ENCODE results near the gene LIMCH1. TPM values are rescaled to one million over a fixed set of nuclear protein-coding genes. Genes with fewer than 3 reads are reported as not detected.
A peak's percentile ranks its signal among the peaks of the same experiment; 100 is the strongest.

Gene LIMCH1
- total RNA-seq, 1 donor from 2014 or later = 9.8 TPM

DNA sequence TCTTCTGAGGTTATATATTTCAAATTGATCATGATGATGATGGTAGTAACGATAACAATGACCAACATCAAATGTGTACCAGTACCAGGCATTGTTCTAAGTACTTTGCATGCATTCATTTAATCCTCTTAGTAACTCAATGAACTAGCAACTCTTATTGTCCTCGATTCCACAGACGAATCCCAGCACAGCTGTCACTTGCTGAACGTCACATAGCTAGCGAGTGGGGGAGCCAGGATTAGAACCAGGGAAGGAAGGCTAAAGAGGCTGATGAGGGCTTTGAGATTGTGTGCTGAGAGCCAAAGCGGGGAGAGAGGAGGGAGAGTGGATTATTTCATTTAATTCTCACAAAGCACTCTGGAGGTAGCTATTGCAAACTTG, 106.9 kb downstream of the LIMCH1 start:
- Mint-ChIP-seq H3K27ac (no peak overlapping the region), H3K4me1 (peaks cover 14% of the 10 kb centered on the region), H3K36me3 (no peaks in the 10 kb centered on the region), H3K27me3 (ENCODE audit: insufficient read depth, low read depth) (no peaks in the 10 kb centered on the region), H3K9me3 (no peaks in the 10 kb centered on the region), H3K4me3 (no peak overlapping the region)
- Histone ChIP-seq H3K27me3 (peaks cover 5% of the 10 kb centered on the region), H3K9me3 (ENCODE audit: low read depth) (no peaks in the 10 kb centered on the region), H3K9ac (no peak overlapping the region), H3K79me2 (ENCODE audit: low read depth) (no peaks in the 10 kb centered on the region), H3K4me1 (peaks cover 20% of the 10 kb centered on the region), H3K4me3 (peak overlapping the region; percentile 27), H4K20me1 (ENCODE audit: low read depth) (no peaks in the 10 kb centered on the region), H2AFZ (replicated peaks) (no peak overlapping the region), H3F3A (ENCODE audit: low read depth) (peaks cover 10% of the 10 kb centered on the region), H3K27ac (no peak overlapping the region), H3K36me3 (no peaks in the 10 kb centered on the region), H3K4me2 (peak overlapping the region; percentile 74)
- DNase-seq (ENCODE audit: low spot score) = peak; percentile 70
- TF ChIP-seq, protein P1, sequence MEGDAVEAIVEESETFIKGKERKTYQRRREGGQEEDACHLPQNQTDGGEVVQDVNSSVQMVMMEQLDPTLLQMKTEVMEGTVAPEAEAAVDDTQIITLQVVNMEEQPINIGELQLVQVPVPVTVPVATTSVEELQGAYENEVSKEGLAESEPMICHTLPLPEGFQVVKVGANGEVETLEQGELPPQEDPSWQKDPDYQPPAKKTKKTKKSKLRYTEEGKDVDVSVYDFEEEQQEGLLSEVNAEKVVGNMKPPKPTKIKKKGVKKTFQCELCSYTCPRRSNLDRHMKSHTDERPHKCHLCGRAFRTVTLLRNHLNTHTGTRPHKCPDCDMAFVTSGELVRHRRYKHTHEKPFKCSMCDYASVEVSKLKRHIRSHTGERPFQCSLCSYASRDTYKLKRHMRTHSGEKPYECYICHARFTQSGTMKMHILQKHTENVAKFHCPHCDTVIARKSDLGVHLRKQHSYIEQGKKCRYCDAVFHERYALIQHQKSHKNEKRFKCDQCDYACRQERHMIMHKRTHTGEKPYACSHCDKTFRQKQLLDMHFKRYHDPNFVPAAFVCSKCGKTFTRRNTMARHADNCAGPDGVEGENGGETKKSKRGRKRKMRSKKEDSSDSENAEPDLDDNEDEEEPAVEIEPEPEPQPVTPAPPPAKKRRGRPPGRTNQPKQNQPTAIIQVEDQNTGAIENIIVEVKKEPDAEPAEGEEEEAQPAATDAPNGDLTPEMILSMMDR (IDR thresholded peaks at IDR 0.05) = no peak
- TF ChIP-seq EZH2 (IDR thresholded peaks at IDR 0.05) = no peak
- no peak for TF ChIP-seq EZH2phosphoT487 (IDR thresholded peaks at IDR 0.05)

DNA sequence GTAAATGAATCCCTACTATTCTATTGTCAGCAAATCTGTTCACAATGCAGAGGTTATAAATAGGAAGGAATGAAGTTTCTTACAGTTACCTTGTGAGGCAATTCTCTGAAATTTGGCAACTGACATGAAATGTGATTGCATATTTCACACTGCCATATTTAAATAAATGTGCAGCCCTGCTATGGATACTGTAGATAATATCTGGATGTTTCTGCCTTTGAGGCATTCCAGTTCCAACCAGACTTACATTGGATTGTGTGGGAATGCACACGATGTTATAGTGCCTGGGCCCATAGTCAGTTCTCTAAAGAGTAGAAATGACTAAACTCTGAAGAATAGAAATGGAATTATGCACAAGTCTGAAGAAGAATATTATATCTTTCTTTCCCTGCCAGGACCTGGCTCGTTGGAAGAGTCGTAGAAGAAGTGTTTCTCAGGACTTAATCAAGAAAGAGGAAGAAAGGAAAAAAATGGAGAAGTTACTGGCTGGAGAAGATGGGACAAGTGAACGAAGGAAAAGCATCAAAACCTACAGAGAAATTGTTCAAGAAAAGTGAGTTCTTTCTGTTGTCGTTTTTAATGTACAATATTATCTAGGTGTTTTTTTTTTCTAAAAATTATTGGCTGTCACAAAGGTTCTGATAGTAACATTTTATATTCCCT, 107.9 kb downstream of the LIMCH1 start:
- H4K20me1 ChIP-seq (ENCODE audit: low read depth) = no peaks in the 10 kb centered on the region
- H3K9me3 Mint-ChIP-seq = no peaks in the 10 kb centered on the region
- peaks cover 10% of the 10 kb centered on the region for H3F3A ChIP-seq (ENCODE audit: low read depth)
- H3K4me3 ChIP-seq = no peak overlapping the region
- H3K27ac ChIP-seq = no peak overlapping the region
- no peak overlapping the region for H3K27ac Mint-ChIP-seq
- H3K9me3 ChIP-seq (ENCODE audit: low read depth) = no peaks in the 10 kb centered on the region
- H3K4me2 ChIP-seq = no peak overlapping the region
- H3K36me3 Mint-ChIP-seq = peaks cover 2% of the 10 kb centered on the region
- TF ChIP-seq EZH2 (IDR thresholded peaks at IDR 0.05) = no peak
- TF ChIP-seq, protein P1 (IDR thresholded peaks at IDR 0.05) = no peak
- no peak for TF ChIP-seq EZH2phosphoT487 (IDR thresholded peaks at IDR 0.05)
- peaks cover 13% of the 10 kb centered on the region for H3K4me1 Mint-ChIP-seq
- H3K79me2 ChIP-seq (ENCODE audit: low read depth) = no peaks in the 10 kb centered on the region
- no peak overlapping the region for H3K9ac ChIP-seq
- no peak for DNase-seq (ENCODE audit: low spot score)
- no peak overlapping the region for H2AFZ ChIP-seq (replicated peaks)
- H3K4me1 ChIP-seq = peaks cover 20% of the 10 kb centered on the region
- no peaks in the 10 kb centered on the region for H3K36me3 ChIP-seq
- no peaks in the 10 kb centered on the region for H3K27me3 Mint-ChIP-seq (ENCODE audit: insufficient read depth, low read depth)
- peaks cover 5% of the 10 kb centered on the region for H3K27me3 ChIP-seq
- H3K4me3 Mint-ChIP-seq = no peak overlapping the region

- Histone ChIP-seq H3K4me1 (peaks cover 20% of the 10 kb centered on the region), H3K9ac (no peak overlapping the region), H3F3A (ENCODE audit: low read depth) (peaks cover 10% of the 10 kb centered on the region), H3K9me3 (ENCODE audit: low read depth) (no peaks in the 10 kb centered on the region), H3K27me3 (peaks cover 5% of the 10 kb centered on the region), H3K27ac (no peak overlapping the region), H2AFZ (replicated peaks) (no peak overlapping the region), H3K4me2 (no peak overlapping the region), H3K36me3 (no peaks in the 10 kb centered on the region), H3K79me2 (ENCODE audit: low read depth) (no peaks in the 10 kb centered on the region), H4K20me1 (ENCODE audit: low read depth) (no peaks in the 10 kb centered on the region), H3K4me3 (no peak overlapping the region)
- H3K4me3 Mint-ChIP-seq = no peak overlapping the region
- H3K27ac Mint-ChIP-seq = no peak overlapping the region
- no peaks in the 10 kb centered on the region for H3K27me3 Mint-ChIP-seq (ENCODE audit: insufficient read depth, low read depth)
- no peaks in the 10 kb centered on the region for H3K9me3 Mint-ChIP-seq
- peaks cover 15% of the 10 kb centered on the region for H3K4me1 Mint-ChIP-seq
- DNase-seq (ENCODE audit: low spot score) = no peak
- peaks cover 2% of the 10 kb centered on the region for H3K36me3 Mint-ChIP-seq
- TF ChIP-seq EZH2 (IDR thresholded peaks at IDR 0.05) (no peak), EZH2phosphoT487 (IDR thresholded peaks at IDR 0.05) (no peak)
- TF ChIP-seq, protein P1 (IDR thresholded peaks at IDR 0.05) = no peak
These were observed 108.9 kb downstream of the LIMCH1 start for GRCh38 chr4:41646862-41647261.
